Measurements from ENCODE around the gene GPR25.

The GPR25 gene

GRCh38 chr1:200877839-200878551 is 5.2 kb downstream of the GPR25 start:
- DNase-seq (ENCODE audit: low read depth, low spot score): no peak
- no peak overlapping the region for H3K4me3 ChIP-seq (ENCODE audit: low read depth, low read length)
- TF ChIP-seq, protein P1, sequence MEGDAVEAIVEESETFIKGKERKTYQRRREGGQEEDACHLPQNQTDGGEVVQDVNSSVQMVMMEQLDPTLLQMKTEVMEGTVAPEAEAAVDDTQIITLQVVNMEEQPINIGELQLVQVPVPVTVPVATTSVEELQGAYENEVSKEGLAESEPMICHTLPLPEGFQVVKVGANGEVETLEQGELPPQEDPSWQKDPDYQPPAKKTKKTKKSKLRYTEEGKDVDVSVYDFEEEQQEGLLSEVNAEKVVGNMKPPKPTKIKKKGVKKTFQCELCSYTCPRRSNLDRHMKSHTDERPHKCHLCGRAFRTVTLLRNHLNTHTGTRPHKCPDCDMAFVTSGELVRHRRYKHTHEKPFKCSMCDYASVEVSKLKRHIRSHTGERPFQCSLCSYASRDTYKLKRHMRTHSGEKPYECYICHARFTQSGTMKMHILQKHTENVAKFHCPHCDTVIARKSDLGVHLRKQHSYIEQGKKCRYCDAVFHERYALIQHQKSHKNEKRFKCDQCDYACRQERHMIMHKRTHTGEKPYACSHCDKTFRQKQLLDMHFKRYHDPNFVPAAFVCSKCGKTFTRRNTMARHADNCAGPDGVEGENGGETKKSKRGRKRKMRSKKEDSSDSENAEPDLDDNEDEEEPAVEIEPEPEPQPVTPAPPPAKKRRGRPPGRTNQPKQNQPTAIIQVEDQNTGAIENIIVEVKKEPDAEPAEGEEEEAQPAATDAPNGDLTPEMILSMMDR (IDR thresholded peaks at IDR 0.05; ENCODE audit: low read depth, low read length): no peak
- in situ Hi-C loops (cut with HindIII; ENCODE audit: low sequenced_read_pairs): no loop called here

- DNase-seq (ENCODE audit: low read depth, low spot score): no peak
- TF ChIP-seq, protein P1 (IDR thresholded peaks at IDR 0.05; ENCODE audit: low read depth, low read length): no peak
- no peak overlapping the region for H3K4me3 ChIP-seq (ENCODE audit: low read depth, low read length)
- in situ Hi-C loops (cut with HindIII; ENCODE audit: low sequenced_read_pairs): no loop called here
Measured at GRCh38 chr1:200880212-200880611, 7.4 kb downstream of the GPR25 start.

DNA sequence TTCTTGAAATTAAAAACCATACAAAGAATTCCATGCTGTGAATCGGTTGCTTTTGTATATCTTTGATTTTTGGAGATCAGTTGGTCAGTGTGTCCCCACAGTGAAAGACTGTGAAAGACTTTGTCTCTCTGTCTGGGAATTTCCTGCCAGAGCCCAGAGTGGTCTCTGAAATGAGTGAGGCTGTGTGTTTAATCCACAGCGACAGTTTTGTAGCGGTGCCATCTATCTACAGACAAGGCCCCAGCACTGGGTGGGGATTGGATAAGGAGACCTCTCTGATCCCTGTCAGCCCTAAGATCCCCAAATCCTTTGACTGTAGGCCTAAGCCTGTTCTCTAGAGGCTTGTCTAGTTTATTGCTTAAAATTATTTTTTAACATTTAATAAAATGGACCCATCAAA is 10.3 kb downstream of the GPR25 start:
- H3K4me3 ChIP-seq (ENCODE audit: low read depth, low read length): no peak overlapping the region
- in situ Hi-C loops (cut with HindIII; ENCODE audit: low sequenced_read_pairs): no loop called here
- DNase-seq (ENCODE audit: low read depth, low spot score): no peak
- TF ChIP-seq, protein P1 (IDR thresholded peaks at IDR 0.05; ENCODE audit: low read depth, low read length): no peak

GRCh38 chr1:200885623-200886402 is 13.0 kb downstream of the GPR25 start:
- in situ Hi-C loops (cut with HindIII; ENCODE audit: low sequenced_read_pairs): no loop called here
- TF ChIP-seq, protein P1 (IDR thresholded peaks at IDR 0.05; ENCODE audit: low read depth, low read length): no peak
- no peak overlapping the region for H3K4me3 ChIP-seq (ENCODE audit: low read depth, low read length)
- no peak for DNase-seq (ENCODE audit: low read depth, low spot score)

- no peak overlapping the region for H3K4me3 ChIP-seq (ENCODE audit: low read depth, low read length)
- DNase-seq (ENCODE audit: low read depth, low spot score): no peak
- in situ Hi-C loops (cut with HindIII; ENCODE audit: low sequenced_read_pairs): no loop called here
- TF ChIP-seq, protein P1 (IDR thresholded peaks at IDR 0.05; ENCODE audit: low read depth, low read length): no peak
Measured at GRCh38 chr1:200886594-200886993, 13.8 kb downstream of the GPR25 start.

DNA sequence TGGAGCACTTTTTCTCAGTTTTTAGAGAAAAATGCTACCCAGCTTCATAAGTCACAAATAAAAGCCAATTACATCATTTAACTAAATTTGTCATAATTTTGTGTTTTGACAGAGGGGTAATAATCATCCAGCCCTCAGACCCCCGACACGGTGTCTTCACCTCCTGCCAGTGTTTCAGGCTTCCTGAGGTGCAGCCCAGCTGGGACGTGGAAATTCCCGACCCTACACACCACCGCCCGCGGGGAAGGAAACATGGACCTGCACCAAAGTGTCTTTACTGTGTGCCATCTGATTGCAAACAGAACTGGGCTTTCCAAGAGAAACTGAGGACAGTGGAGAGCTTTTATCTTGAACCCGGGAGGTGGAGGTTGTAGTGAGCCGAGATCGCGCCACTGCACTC is 14.3 kb downstream of the GPR25 start:
- in situ Hi-C loops (cut with HindIII; ENCODE audit: low sequenced_read_pairs): no loop called here
- TF ChIP-seq, protein P1 (IDR thresholded peaks at IDR 0.05; ENCODE audit: low read depth, low read length): no peak
- no peak overlapping the region for H3K4me3 ChIP-seq (ENCODE audit: low read depth, low read length)
- no peak for DNase-seq (ENCODE audit: low read depth, low spot score)
